Astrocyte of the spinal cord (primary cell): ENCODE results near the gene PKLR.

Experiments used
- DNase-seq: peaks from one replicate; pipeline ENCODE4 v3.0.0; 2011; ENCODE audit warnings: low read depth, low spot score
- H3K4me3 ChIP-seq: 2 replicates; pipeline ENCODE4 v1.5.1; 2011; ENCODE audit warnings: low read depth, mild to moderate bottlenecking, low read length, moderate library complexity
- in situ Hi-C: cut with HindIII; loops from 2 replicates; pipeline ENCODE4 v1.10.0; 2017; ENCODE audit warnings: low sequenced_read_pairs
- TF ChIP-seq, protein P1 (sequence below): IDR thresholded peaks from 2 replicates; pipeline ENCODE4 v1.5.1; 2012; ENCODE audit warnings: low read depth, mild to moderate bottlenecking, low read length, inconsistent platforms

The PKLR gene

DNA sequence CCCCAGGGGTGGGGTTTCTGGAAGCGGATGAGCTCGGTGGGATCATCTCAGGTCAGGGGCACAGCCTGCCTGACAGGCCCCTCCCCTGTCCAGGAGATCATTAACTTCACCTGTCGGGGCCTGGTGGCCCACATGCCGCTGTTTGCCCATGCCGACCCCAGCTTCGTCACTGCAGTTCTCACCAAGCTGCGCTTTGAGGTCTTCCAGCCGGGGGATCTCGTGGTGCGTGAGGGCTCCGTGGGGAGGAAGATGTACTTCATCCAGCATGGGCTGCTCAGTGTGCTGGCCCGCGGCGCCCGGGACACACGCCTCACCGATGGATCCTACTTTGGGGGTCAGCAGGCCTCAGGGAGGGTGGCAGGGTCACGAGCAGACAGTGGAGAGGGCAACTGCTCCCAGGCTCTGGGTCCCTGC lies 15.6 kb downstream of the PKLR start:
- no peak for DNase-seq
- in situ Hi-C loops, result no loop called here
- H3K4me3 ChIP-seq, result no peak overlapping the region
- TF ChIP-seq, protein P1, sequence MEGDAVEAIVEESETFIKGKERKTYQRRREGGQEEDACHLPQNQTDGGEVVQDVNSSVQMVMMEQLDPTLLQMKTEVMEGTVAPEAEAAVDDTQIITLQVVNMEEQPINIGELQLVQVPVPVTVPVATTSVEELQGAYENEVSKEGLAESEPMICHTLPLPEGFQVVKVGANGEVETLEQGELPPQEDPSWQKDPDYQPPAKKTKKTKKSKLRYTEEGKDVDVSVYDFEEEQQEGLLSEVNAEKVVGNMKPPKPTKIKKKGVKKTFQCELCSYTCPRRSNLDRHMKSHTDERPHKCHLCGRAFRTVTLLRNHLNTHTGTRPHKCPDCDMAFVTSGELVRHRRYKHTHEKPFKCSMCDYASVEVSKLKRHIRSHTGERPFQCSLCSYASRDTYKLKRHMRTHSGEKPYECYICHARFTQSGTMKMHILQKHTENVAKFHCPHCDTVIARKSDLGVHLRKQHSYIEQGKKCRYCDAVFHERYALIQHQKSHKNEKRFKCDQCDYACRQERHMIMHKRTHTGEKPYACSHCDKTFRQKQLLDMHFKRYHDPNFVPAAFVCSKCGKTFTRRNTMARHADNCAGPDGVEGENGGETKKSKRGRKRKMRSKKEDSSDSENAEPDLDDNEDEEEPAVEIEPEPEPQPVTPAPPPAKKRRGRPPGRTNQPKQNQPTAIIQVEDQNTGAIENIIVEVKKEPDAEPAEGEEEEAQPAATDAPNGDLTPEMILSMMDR, result no peak

DNA sequence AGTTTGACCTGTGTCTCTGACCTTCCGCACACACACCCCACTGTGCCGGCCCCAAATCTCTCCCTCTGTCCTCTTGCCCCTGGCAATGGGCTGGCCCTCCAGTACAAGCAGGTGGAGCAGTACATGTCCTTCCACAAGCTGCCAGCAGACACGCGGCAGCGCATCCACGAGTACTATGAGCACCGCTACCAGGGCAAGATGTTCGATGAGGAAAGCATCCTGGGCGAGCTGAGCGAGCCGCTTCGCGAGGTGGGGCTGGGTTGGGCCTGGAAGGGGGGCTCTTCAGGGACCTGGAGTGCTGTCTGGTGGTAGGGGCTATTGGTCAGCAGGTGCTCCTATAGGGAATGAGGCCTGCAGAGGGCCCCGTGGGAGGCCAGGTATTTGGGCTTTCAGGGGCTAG lies 16.2 kb downstream of the PKLR start:
- in situ Hi-C loops, result no loop called here
- no peak for DNase-seq
- H3K4me3 ChIP-seq, result no peak overlapping the region
- TF ChIP-seq, protein P1, result no peak

DNA sequence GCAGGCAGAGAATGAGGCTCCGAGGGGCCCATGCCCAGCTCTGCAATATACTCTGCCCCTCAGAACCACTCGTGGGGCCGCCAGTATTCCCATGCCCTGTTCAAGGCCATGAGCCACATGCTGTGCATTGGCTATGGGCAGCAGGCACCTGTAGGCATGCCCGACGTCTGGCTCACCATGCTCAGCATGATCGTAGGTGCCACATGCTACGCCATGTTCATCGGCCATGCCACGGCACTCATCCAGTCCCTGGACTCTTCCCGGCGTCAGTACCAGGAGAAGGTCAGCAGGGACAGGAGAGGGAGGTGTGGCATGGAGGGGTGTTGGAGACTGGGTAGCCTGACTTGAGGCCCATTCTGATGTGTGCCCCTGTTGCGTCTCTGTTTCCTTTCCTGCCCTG lies 16.8 kb downstream of the PKLR start:
- DNase-seq, result no peak
- TF ChIP-seq, protein P1, result no peak
- H3K4me3 ChIP-seq, result no peak overlapping the region
- in situ Hi-C loops, result no loop called here

DNA sequence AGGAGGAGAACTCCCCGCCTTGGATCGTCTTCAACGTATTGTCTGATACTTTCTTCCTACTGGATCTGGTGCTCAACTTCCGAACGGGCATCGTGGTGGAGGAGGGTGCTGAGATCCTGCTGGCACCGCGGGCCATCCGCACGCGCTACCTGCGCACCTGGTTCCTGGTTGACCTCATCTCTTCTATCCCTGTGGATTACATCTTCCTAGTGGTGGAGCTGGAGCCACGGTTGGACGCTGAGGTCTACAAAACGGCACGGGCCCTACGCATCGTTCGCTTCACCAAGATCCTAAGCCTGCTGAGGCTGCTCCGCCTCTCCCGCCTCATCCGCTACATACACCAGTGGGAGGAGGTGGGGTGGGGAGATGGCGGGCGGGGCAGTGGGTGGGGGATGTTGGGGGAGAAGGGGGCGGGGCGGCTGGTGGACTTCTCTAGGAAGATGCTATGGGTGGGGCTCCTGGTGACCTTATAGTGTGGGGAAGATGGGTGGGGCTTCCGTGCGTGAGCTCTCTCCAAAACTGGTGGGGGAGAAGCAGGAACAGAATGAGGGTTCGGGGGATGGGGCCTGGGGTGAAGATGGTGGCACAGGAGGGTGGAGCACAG lies 18.6 kb downstream of the PKLR start:
- in situ Hi-C loops, result no loop called here
- H3K4me3 ChIP-seq, result no peak overlapping the region
- no peak for DNase-seq
- TF ChIP-seq, protein P1, result no peak

DNA sequence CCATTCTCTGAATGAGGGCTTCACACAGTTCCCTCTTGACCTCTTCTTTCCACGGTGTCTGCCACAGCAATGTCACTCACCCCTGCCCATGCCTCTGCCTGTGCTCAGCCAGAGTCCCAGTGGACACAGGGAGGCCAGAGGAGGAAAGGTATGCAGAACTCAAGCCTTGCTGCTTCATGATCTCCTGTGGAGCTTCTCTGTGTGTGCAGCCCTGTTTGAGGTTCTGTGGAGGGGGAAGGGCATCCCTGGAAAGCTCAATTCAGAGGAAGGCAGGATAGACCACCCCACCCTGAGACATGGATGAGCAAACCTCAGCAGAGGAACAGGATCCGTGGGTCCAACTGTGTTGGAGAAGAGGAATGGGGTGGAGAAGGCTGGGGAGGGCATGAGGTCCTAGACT lies 22.0 kb downstream of the PKLR start:
- no peak for DNase-seq
- in situ Hi-C loops, result no loop called here
- TF ChIP-seq, protein P1, result no peak
- H3K4me3 ChIP-seq, result no peak overlapping the region

DNA sequence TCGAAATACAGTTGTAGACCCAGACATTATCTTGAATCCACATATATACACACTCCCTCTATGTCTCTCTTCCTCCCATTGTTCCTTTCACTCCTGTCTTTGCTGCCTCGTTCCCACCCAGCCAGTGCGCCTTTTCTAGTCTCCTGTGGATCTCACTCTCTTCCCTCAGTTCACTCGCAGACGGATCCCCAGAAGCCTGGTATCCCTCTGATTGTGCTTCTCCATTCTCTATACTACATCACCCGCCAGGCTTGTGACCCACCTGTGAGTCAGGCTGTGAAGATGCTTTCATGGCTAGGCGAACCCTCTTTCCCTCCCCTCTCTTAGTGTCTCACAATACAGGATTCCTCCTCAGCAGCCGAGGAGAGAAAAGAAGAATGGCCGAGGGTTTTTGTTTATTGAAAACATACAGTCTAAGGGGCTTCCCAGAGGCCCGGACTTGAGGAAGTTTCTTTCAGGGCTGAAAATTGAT lies 22.5 kb downstream of the PKLR start:
- H3K4me3 ChIP-seq, result no peak overlapping the region
- DNase-seq, result no peak
- TF ChIP-seq, protein P1, result no peak
- in situ Hi-C loops, result no loop called here
